HG02938 (cell line): ENCODE measurements around the gene XG.
"Not testable (repeated sequence)": the region's sequence is repeated elsewhere in the genome, so short reads cannot be mapped to it uniquely, and the experiment has no call there.

Experiments
- ATAC-seq: cut with Tn5 transposase; IDR thresholded peaks from one replicate; pipeline ENCODE4 v1.9.1; 2021; ENCODE audit warnings: mild to moderate bottlenecking, moderate library complexity; ENCODE audit not compliant: unreplicated experiment

XG gene

GRCh38 chrX:2732649-2733048 lies 19.2 kb upstream of the XG start:
- ATAC-seq: no peak

GRCh38 chrX:2733286-2733685 lies 18.6 kb upstream of the XG start:
- ATAC-seq: no peak

DNA sequence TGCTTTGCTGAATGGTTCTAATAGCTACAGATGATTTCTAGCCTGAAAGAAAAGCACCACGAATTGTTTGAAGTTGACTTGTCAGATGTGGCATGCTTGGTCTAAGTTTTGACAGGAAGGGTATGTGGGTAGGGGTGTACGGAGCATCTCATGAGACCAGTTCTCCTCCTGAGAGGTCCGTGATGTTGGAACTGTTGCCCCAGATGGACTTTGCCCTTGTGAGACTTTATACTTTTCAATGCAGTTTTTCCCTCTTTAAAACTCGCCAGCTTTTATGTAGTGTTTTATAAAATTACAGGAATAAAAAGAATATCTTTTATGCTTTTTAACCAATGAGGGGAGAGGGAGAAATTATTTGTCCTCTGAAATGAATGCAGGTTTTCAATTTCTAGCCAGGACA lies 16.6 kb upstream of the XG start:
- ATAC-seq: no peak

- no peak for ATAC-seq
Observed at GRCh38 chrX:2740672-2741071, 11.2 kb upstream of the XG start.

DNA sequence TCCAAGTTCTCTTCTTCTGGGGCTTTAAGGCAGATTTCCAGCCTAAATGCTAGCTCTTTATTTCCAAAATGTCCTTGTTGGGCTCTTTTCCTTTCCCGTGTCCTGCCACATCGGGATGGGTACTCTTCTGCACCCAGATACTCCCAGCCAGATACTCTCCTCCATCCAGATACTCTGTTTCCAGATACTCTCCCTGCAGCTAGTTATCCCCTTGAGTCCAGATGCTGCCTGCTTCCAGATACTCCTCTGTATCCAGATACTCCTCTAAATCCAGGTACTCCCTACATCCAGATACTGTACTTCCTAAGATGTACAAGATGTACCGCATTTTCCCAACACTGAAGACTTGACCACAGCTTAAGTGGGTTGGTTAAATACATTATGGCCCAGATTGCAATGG lies 10.5 kb upstream of the XG start:
- ATAC-seq: no peak

GRCh38 chrX:2746250-2746649 lies 5.6 kb upstream of the XG start:
- not testable (repeated sequence) for ATAC-seq

- ATAC-seq: no peak
Observed at GRCh38 chrX:2748171-2748814, 3.5 kb upstream of the XG start.

- ATAC-seq: no peak
Observed at GRCh38 chrX:2748815-2749188, 3.0 kb upstream of the XG start.

- ATAC-seq: no peak
Observed at GRCh38 chrX:2751291-2751690, 549 bp upstream of the XG start.

GRCh38 chrX:2752441-2752840 lies 601 bp downstream of the XG start:
- not testable (repeated sequence) for ATAC-seq

GRCh38 chrX:2755163-2755715 lies 3.4 kb downstream of the XG start:
- not testable (repeated sequence) for ATAC-seq

- ATAC-seq: no peak
Observed at GRCh38 chrX:2756548-2756947, 4.7 kb downstream of the XG start.

DNA sequence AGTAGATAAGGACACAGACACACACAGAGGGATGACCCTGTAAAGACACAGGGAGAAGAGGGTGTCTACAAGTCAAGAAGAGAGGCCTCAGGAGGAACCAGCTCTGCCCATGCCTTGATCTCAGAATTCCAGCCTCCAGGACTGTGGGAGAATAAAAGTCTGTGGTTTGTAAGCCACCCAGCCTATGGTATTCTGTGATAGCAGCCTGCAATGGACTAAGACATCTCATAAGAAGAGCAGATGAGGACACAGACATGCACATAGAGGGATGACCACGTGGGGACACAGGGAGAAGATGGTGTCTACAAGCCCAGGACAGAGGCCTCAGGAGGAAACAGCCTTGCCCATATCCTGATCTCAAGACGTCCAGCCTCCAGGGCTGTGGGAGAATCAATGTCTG lies 9.4 kb downstream of the XG start:
- ATAC-seq: no peak

DNA sequence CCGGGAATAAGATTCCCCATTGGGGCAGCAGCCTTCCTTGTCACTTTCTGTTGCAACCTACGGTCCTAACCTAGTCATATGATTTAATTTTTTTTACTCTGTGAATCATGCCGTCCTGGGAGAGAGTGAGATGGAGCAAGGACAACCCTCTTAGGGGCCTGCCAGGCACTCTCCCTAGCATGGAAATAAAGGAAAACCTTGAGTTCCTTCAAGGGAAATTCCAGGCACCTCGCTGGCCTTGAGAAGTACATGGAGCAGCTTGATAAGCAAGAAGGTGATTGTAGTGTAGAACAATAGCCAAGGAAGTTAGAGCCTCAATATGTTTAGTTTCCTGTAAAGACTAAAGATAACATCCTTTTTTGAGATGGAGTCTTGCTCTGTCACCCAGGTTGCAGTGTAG lies 10.8 kb downstream of the XG start:
- not testable (repeated sequence) for ATAC-seq

DNA sequence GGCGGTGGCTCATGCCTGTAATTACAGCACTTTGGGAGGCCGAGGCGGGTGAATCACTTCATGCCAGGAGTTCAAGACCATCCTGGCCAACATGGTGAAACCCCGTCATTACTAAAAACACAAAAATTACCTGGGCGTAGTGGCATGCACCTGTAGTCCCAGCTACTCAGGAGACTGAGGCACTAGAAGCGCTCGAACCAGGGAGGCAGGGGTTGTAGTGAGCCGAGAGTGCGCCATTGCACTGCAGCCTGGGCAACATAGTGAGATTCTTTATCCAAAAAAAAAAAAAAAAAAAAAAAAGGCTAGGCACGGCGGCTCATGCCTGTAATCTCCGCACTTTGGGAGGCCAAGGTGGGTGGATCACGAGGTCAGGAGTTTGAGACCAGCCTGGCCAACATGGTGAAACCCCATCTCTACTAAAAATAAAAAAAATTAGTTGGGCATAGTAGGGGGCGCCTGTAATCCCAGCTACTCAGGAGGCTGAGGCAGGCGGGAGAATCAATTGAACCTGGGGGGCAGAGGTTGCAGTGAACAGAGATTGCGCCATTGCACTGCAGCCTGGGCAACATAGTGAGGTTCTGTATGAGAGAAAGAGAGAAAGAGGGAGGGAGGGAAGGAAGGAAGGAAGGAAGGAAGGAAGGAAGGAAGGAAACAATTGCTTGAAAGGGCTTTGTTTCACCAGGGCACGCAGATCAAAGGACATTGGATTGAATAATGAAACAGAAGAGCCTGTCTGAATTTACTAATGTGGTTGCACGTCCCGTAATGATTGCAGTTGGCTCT lies 13.1 kb downstream of the XG start:
- not testable (repeated sequence) for ATAC-seq

- ATAC-seq: no peak
Observed at GRCh38 chrX:2765549-2765830, 13.7 kb downstream of the XG start.

- no peak for ATAC-seq
Observed at GRCh38 chrX:2766906-2767305, 15.1 kb downstream of the XG start.

GRCh38 chrX:2767631-2768455 lies 16.0 kb downstream of the XG start:
- ATAC-seq: no peak

- ATAC-seq: no peak
Observed at GRCh38 chrX:2769615-2770014, 17.8 kb downstream of the XG start.

GRCh38 chrX:2773166-2774055 lies 21.6 kb downstream of the XG start:
- not testable (repeated sequence) for ATAC-seq

- no peak for ATAC-seq
Observed at GRCh38 chrX:2774057-2774456, 22.2 kb downstream of the XG start.
